ENCODE results near the gene MYL6.

MYL6 gene

DNA sequence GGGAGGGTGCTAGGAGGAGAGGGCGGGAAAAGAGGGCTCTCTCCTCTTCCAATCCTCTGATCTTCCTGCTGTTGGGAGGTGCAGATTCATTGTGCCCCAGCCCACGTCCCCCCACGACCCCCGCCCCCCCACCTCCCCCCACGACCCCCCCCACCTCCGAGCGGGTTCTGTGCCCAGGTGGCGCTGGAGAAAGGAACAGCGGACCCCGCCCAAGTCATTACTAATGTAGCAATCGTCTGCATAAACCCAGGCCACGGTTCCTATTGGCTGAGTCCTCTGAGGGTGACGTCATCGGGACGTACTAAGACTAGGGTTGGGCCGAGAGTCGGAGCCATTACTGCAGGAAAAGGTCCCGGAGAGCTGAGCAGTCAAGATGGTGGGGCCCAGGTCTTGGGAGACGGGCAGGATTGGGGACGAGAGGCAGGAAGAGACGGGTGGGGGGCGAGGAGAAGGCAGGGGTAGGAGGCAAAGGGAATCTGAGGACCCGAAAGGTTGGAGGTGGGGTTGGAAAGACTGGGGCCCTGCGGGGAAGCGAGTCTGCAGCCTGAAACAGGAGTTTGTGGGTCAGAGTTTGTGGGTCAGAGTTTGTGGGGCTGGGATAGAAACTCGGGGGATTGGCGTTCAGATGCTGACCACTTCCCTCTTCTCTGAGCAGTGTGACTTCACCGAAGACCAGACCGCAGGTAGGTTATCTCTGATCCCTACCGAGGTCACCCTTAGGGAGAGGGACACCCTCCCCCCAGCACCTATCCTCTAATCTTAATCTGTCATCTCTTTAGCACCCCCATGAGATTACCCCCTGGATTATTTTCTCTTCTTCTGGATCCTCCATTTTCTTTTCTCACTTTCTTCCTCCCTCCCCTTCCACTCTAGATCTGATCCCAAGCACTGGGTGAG lies at the start of gene MYL6:
TSS of gene MYL6 (plus strand) at position 331 of the 897 bp plus-strand sequence. CDS start at position 374, 43 bp downstream.
- TF ChIP-seq GATA2 (IDR thresholded peaks at IDR 0.05; ENCODE audit: low read depth, low read length) (0 out of 2 replicates have a peak, but pooled peaks have one; percentile 18), GATA3 (IDR thresholded peaks at IDR 0.05; ENCODE audit: low read depth, low read length) (no peak)

DNA sequence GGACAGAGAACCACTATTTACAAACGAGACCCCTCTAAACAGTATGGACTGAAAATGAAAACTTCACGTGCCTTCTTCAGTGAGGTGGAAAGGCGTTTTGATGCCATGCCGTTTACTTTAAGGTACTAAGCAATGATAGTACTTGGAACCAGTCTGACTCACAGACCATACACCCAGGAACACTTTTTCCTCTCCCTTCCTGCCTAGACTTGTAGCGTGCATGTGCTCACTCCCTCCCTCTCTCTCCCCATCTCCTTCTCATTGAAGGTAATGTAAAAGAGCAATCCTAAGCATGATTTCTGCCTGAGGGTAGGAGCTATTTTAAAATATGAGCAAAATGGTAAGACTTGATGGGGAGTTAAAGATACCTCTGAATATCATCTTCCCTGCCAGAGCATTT lies 47.6 kb upstream of the MYL6 start:
- TF ChIP-seq GATA2 (IDR thresholded peaks at IDR 0.05; ENCODE audit: low read depth, low read length) (no peak), GATA3 (IDR thresholded peaks at IDR 0.05; ENCODE audit: low read depth, low read length) (no peak)

DNA sequence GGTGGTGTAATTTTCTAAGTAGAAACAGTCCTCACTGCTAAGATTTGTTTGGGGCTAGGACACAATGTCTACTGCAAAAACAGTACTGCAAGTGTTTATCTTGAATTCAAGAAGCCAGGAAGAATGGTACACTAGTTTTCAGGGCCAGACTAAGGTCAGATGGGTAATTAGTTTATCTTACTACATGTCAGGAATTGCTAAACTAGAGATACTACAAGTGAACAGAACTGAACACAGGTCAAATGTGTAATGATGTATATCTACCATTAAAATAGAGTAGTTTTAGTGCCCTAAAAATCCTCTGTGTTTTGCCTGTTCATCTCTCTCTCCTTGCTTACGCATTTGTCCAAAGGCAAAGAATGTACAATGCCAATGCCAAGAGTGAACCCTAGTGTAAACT lies 44.1 kb upstream of the MYL6 start:
- TF ChIP-seq GATA2 (IDR thresholded peaks at IDR 0.05; ENCODE audit: low read depth, low read length) (no peak), GATA3 (IDR thresholded peaks at IDR 0.05; ENCODE audit: low read depth, low read length) (no peak)

DNA sequence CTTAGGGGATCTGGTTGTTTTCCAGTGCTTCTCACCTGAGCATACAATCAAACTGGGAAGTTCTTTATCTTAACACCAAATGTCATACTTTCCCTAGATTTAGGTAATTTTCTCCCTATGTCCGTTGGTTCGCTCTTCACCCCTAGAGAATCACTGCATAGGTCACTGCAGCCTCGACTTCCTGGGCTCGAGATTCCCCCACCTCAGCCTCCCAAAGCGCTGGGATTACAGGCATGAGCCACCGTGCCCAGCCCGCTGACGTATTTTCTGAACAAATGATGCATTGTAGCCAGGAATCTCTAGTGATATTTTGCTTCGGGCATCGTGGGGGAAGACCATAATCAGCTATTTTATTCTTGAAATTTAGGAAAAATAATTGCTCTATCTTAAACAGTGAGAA lies 42.8 kb upstream of the MYL6 start:
- TF ChIP-seq GATA2 (IDR thresholded peaks at IDR 0.05; ENCODE audit: low read depth, low read length) (no peak), GATA3 (IDR thresholded peaks at IDR 0.05; ENCODE audit: low read depth, low read length) (no peak)

DNA sequence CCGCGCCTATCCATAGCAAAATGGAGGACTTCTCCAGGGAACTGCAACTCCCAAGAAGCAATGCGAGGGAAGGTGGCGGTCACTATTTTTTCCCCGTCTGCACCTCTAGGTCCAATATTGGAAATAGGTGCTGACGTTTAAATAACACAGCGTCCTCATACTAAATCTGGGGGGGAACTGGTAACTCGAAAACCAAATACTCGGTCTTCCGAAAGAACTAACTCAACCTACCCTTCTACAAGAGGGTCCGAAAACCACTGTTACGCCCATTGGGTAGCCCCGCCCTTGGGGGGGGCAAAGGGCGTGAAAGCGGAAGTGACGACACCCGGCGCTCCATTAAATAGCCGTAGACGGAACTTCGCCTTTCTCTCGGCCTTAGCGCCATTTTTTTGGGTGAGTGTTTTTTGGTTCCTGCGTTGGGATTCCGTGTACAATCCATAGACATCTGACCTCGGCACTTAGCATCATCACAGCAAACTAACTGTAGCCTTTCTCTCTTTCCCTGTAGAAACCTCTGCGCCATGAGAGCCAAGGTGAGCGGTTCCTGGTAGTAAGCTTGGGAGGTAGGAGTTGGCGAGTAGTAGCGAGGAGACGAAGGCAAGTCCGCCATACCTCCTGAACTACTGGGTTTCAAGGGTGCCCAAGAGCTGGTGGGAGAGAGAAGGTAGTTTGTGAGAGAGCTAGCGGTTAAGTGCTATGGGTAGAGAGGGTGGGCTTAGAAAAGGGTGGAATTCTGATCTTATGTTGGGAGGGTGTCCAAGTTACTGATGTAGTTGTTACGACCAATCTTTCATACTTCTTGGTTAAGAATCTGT lies 41.7 kb upstream of the MYL6 start, which contains the start of gene RPL41:
TSS of gene RPL41 (plus strand) at position 367 of the 815 bp plus-strand sequence.
- TF ChIP-seq GATA2 (IDR thresholded peaks at IDR 0.05; ENCODE audit: low read depth, low read length) (no peak), GATA3 (IDR thresholded peaks at IDR 0.05; ENCODE audit: low read depth, low read length) (no peak)

DNA sequence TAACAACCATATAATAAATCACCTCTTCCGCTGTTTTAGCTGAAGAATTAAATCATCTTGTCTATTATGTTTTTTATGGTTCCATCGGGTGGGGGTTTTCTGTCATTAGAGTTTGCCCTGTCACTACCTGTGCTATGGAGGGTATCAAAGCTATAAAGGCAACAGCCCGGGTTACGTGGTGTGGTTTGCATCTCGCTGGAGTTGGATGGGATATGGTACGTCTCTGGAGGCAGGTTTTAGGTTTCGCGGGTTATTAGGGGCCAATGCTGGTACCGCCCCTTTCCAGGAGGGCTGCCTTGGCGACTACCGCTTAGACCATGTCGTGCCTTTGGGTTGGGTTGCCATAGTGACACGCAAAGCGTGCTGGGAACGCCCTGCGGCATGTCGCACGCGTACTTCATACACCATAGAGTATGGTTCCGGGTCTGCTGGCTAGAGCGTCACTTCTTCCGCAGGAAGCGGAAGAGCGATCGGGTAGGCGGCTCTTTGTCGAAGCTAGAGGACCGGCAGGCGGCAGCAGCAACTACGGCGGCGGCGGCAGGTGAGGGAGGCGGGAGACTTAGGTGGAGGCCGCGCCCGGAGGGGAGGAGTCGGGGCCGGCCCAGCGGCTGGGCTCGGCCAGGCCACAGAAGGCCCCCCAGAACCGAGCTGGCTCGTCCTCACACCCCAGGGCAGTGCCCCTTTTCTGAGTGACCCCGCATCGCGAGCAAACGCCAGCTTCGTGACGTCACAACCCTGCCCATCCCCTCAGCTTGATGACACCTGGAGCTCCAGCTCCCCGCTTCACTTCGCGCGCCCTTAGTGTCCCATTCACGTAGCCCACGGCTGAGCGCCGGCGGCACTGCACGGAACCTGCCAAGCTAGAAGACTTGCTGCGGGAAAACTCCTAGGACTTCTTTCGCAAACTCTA lies 40.1 kb upstream of the MYL6 start, which contains the start of gene ZC3H10:
TSS of gene ZC3H10 (plus strand) at position 489 of the 910 bp plus-strand sequence. CDS start 2,297 bp downstream, outside the sequence.
- TF ChIP-seq GATA2 (IDR thresholded peaks at IDR 0.05; ENCODE audit: low read depth, low read length) (no peak), GATA3 (IDR thresholded peaks at IDR 0.05; ENCODE audit: low read depth, low read length) (no peak)

DNA sequence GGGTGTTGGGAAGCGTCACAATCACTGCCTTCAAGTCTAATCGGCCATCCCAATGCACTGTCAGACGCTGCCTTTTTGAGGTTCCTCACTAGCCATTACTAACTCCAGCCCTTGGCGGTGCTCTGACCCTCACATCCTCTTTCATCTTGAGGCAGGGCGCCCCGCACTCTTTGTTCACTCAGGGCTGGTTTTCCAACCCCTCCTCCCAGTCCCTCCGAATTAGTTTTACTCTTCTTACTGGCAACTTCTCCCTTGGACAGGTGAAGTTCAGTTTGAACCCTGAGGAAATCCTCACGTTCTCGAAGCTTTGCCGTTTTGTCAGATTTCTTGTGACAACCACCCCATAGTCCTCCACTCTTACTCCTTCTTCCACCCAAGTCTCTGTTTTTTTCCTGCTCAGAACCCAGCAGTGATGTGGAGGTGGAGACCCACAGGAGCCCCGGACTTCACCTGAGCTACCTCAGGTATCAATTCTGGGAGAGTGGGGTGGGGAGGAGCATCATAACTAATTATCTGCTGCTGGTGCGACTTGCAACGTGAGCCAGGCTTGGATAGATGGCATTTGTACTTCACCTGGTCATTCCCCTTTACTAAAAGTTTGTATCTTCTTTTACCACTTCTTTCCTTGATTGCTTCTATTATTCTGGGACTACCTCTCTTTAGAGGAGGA lies 39.3 kb upstream of the MYL6 start:
- TF ChIP-seq GATA3 (IDR thresholded peaks at IDR 0.05; ENCODE audit: low read depth, low read length) (no peak), GATA2 (IDR thresholded peaks at IDR 0.05; ENCODE audit: low read depth, low read length) (no peak)

DNA sequence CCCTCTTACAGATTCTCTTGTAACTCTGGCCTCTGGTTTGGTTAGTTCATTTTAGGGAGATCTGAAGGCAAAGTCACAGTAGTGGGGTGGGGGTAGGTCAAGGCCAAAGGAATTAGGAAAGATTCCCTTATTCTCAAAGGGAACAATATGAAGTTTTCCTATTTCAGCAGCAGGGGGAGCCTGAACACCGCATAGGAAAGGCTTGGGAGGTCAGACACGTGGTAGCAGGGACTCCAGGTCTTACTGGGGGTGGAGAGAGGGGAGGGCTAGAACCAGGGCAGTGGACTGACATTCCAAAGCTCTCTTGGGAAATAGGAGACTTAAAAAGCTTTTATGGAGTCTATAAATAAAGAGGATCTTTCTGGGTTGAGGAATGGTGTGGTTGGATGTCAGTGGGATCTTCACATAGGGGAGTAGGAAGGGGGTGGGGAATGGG lies 38.8 kb upstream of the MYL6 start:
- TF ChIP-seq GATA2 (IDR thresholded peaks at IDR 0.05; ENCODE audit: low read depth, low read length), result no peak
- no peak for TF ChIP-seq GATA3 (IDR thresholded peaks at IDR 0.05; ENCODE audit: low read depth, low read length)

DNA sequence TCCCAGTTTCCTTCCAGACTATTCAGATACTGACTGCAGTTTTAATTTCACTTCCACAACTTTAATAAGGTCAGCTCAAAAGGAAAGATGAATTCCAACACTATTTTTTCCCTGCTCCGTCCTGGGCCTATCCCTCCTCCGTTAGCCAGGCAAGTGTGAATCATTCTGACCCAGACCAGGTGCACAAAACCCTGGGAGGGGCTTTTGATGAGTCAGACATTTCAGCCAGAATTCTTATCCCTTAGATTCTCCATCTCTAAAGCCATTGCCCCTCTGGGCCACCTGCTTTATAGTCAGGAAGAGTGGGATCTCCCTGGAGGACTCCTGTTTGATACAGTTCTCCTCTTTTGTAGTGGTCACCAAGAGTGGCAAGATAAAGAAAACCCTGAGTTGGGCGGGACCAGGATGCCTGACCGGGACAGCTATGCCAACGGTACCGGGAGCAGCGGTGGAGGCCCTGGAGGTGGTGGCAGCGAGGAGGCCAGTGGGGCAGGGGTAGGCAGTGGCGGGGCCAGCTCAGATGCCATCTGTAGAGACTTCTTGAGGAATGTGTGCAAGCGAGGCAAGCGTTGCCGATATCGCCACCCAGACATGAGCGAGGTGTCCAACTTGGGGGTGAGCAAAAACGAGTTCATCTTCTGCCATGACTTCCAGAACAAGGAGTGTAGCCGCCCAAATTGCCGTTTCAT lies 37.9 kb upstream of the MYL6 start:
- no peak for TF ChIP-seq GATA3 (IDR thresholded peaks at IDR 0.05; ENCODE audit: low read depth, low read length)

DNA sequence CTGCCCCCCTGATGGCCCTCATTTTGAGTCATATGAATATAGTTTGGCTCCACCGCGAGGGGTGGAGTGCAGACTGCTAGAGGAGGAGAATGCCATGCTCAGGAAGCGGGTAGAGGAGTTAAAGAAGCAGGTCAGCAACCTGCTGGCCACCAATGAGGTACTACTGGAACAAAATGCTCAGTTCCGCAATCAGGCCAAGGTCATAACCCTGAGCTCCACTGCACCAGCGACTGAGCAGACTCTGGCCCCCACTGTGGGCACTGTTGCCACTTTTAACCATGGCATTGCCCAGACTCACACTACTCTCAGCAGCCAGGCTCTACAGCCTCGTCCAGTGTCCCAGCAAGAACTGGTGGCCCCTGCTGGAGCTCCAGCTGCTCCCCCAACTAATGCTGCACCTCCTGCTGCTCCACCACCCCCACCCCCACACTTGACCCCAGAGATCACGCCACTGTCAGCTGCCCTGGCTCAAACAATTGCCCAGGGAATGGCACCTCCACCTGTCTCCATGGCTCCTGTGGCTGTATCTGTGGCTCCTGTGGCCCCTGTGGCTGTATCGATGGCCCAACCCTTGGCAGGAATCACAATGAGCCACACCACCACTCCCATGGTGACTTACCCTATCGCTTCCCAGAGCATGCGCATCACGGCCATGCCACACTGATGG lies 36.8 kb upstream of the MYL6 start:
- TF ChIP-seq GATA3 (IDR thresholded peaks at IDR 0.05; ENCODE audit: low read depth, low read length), result no peak
- no peak for TF ChIP-seq GATA2 (IDR thresholded peaks at IDR 0.05; ENCODE audit: low read depth, low read length)

DNA sequence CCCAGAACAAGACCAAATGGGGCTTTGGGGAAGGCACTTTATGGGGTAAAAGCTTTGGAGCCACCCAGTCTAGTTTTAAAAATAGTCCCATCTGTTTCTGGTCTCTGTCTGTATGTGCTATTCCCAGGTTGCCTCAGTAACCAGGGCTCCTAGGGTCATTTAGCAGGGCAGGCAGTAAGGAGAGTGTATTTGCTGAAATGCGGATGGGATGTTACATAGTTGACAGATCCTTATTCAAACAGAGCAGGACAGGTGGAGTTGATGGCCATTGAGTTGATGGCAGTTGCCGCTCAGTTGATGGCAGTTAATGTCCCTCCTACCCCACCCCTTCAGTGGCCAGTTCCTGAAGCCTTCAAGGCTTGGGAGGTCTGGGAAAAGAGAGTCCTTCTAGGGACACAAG lies 35.5 kb upstream of the MYL6 start:
- no peak for TF ChIP-seq GATA3 (IDR thresholded peaks at IDR 0.05; ENCODE audit: low read depth, low read length)
- no peak for TF ChIP-seq GATA2 (IDR thresholded peaks at IDR 0.05; ENCODE audit: low read depth, low read length)

DNA sequence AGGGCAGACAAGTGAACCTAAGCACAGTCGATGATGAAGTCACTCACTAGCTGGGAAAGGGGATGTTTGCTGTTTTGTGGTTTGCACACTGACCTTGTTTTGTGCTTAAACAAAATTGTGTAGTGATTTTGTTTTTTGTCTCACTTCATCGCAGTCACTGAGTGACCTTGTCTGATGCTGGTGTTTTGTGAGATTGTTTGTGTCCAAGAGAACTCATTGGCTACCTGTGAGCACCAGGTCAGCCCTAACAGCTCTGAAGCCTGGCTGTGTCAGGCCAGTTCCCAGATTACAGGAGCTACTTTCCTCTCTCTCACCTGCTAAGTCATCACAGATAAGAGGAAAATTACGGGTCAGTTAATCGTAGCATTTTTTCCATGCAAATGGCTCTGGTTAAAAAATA lies 34.0 kb upstream of the MYL6 start:
- TF ChIP-seq GATA3 (IDR thresholded peaks at IDR 0.05; ENCODE audit: low read depth, low read length), result no peak
